Transverse colon (tissue), 4 donors: ENCODE data around the gene HHIP. TPM values are rescaled to one million over a fixed set of nuclear protein-coding genes. Genes with fewer than 3 reads are reported as not detected.

ENCODE experiments used
- DNase-seq: peaks from one replicate; pipeline ENCODE4 v3.0.0-alpha.2; 2019
- H3K27ac ChIP-seq, 4 donors: fragments of 200-600 bp; sonication (generic); 2 replicates each; pipeline ENCODE4 v1.5.1; 2016 to 2018; ENCODE audit warnings: inconsistent platforms in 4 of 4
- H3K27me3 ChIP-seq: fragments of 200-600 bp; sonication (generic); 2 replicates; pipeline ENCODE4 v1.5.1; 2017; ENCODE audit warnings: inconsistent platforms
- H3K36me3 ChIP-seq, 4 donors: fragments of 200-600 bp; sonication (generic); 2 replicates each; pipeline ENCODE4 v1.5.1; 2017 to 2019; ENCODE audit warnings: inconsistent platforms in 4 of 4
- H3K4me1 ChIP-seq, 4 donors: fragments of 200-600 bp; sonication (generic); 2 replicates each; pipeline ENCODE4 v1.5.1; 2017 to 2020; ENCODE audit warnings: inconsistent platforms in 4 of 4
- H3K4me3 ChIP-seq, 4 donors: fragments of 200-600 bp; sonication (generic); 1 replicate in 1 of 4; 2 replicates in 3 of 4; pipeline versions ENCODE4 v1.5.1 to v1.6.1; 2017 to 2019; ENCODE audit warnings: inconsistent platforms in 4 of 4
- H3K9me3 ChIP-seq, 2 donors: fragments of 200-600 bp; sonication (generic); 2 replicates each; pipeline ENCODE4 v1.5.1; 2017 to 2019; ENCODE audit warnings: inconsistent platforms in 2 of 2
- CTCF ChIP-seq, 5 experiments: fragments of 200-600 bp in 3 of 5; fragments of 450-650 bp in 2 of 5; sonication (generic) in 3 of 5; IDR thresholded peaks; 1 replicate in 2 of 5; 2 replicates in 3 of 5; pipeline ENCODE4 v1.5.1; 2016 to 2017; ENCODE audit warnings: antibody characterized with exemption in 5 of 5, inconsistent platforms in 3 of 5, mild to moderate bottlenecking in 2 of 5, moderate library complexity in 1 of 5
- EP300 ChIP-seq: sonication (generic); formaldehyde crosslinking; IDR thresholded peaks from one replicate; pipeline ENCODE4 v1.6.1; 2017; ENCODE audit warnings: antibody characterized with exemption, low read depth
- POLR2A ChIP-seq: fragments of 450-650 bp; IDR thresholded peaks from one replicate; pipeline ENCODE4 v1.6.1; 2016; ENCODE audit warnings: antibody characterized with exemption, mild to moderate bottlenecking, moderate library complexity
- POLR2AphosphoS5 ChIP-seq, 3 donors: sonication (generic); formaldehyde crosslinking; IDR thresholded peaks; one replicate each; pipeline ENCODE4 v1.6.1; 2016; ENCODE audit warnings: antibody characterized with exemption in 3 of 3
- WGBS, 2 donors: methylation state at CpG; one replicate each; pipeline ENCODE4 v1.1.5; 2018; ENCODE audit warnings: low coverage in 1 of 2; 5-methylcytosine and 5-hydroxymethylcytosine counted together
- in situ Hi-C, 4 donors: fragments of 200-750 bp; cut with MboI; loops; one replicate each; pipeline versions ENCODE4 v1.15.0 to v1.15.1; 2017; ENCODE audit warnings: low sequenced_read_pairs in 3 of 4, low pct_ligation_motif_present in 1 of 4, low pct_unique_long_range_greater_than_20kb in 1 of 4
- intact Hi-C: fragments of 100-400 bp; cut with DNase I; formaldehyde crosslinking; loops from one replicate; pipeline ENCODE4 v1.15.1; 2023; ENCODE audit warnings: low total_unique reads
- total RNA-seq, 4 donors: library from RNA; depleted of rRNA; stranded (reverse); fragments of >200 nt; gene quantifications; one replicate each; pipeline ENCODE4 v1.1.0, GENCODE V29; 2016

Gene HHIP
- total RNA-seq, 4 donors from 2014 or later = 0.20 to 5.9 (median 3.3) TPM

- H3K36me3 ChIP-seq = no peaks in the 10 kb centered on the region
- no peaks in the 10 kb centered on the region for H3K9me3 ChIP-seq
- WGBS, 2 donors = 75 to 86% methylated on average over 4 of the region's 4 CpGs
- H3K27ac ChIP-seq = no peak overlapping the region
- intact Hi-C loops = no loop called here
- H3K4me1 ChIP-seq = peaks cover 0 to 14% (median 4%) of the 10 kb centered on the region in 4 donors
- in situ Hi-C loops = no loop called here
- DNase-seq = no peak
- no peaks in the 10 kb centered on the region for H3K27me3 ChIP-seq
- no peak for TF ChIP-seq POLR2A
- no peak for TF ChIP-seq POLR2AphosphoS5 (IDR thresholded peaks at IDR 0.05)
- TF ChIP-seq CTCF (IDR thresholded peaks at IDR 0.05) = no peak
- no peak for TF ChIP-seq EP300
- H3K4me3 ChIP-seq = no peak overlapping the region
These were observed 65.9 kb downstream of the HHIP start for GRCh38 chr4:144711700-144712456.

GRCh38 chr4:144712775-144713174 is 66.8 kb downstream of the HHIP start:
- intact Hi-C loops = no loop called here
- Histone ChIP-seq H3K36me3 (no peaks in the 10 kb centered on the region), H3K4me3 (no peak overlapping the region), H3K9me3 (no peaks in the 10 kb centered on the region), H3K4me1 (peaks cover 0 to 14% (median 4%) of the 10 kb centered on the region in 4 donors), H3K27me3 (no peaks in the 10 kb centered on the region), H3K27ac (no peak overlapping the region)
- WGBS, 2 donors = 64 to 66% methylated on average over 3 of the region's 3 CpGs
- DNase-seq = no peak
- in situ Hi-C loops = no loop called here
- no peak for TF ChIP-seq EP300

- peaks cover 0 to 9% (median 4%) of the 10 kb centered on the region in 4 donors for H3K4me1 ChIP-seq
- no peak for TF ChIP-seq CTCF (IDR thresholded peaks at IDR 0.05)
- TF ChIP-seq EP300 = no peak
- TF ChIP-seq POLR2AphosphoS5 (IDR thresholded peaks at IDR 0.05) = no peak
- TF ChIP-seq POLR2A = no peak
- 91 to 94% methylated on average over 3 of the region's 3 CpGs for WGBS, 2 donors
- intact Hi-C loops = no loop called here
- in situ Hi-C loops = no loop called here
- DNase-seq = no peak
- no peaks in the 10 kb centered on the region for H3K36me3 ChIP-seq
- no peak overlapping the region for H3K4me3 ChIP-seq
- H3K9me3 ChIP-seq = no peaks in the 10 kb centered on the region
- H3K27me3 ChIP-seq = no peaks in the 10 kb centered on the region
- no peak overlapping the region for H3K27ac ChIP-seq
These were observed 68.2 kb downstream of the HHIP start for GRCh38 chr4:144714166-144714565.

GRCh38 chr4:144715230-144715629 is 69.3 kb downstream of the HHIP start:
- intact Hi-C loops (no loop called here), in situ Hi-C loops (no loop called here)
- 79 to 93% methylated on average over 2 of the region's 2 CpGs for WGBS, 2 donors

More at GRCh38 chr4:144715230-144715629, 69.3 kb downstream of the HHIP start:
- Histone ChIP-seq H3K36me3 (no peaks in the 10 kb centered on the region), H3K27me3 (no peaks in the 10 kb centered on the region), H3K9me3 (no peaks in the 10 kb centered on the region), H3K4me1 (no peaks in the 10 kb centered on the region), H3K27ac (no peak overlapping the region), H3K4me3 (no peak overlapping the region)
- DNase-seq = no peak
- TF ChIP-seq POLR2A (no peak), EP300 (no peak), POLR2AphosphoS5 (IDR thresholded peaks at IDR 0.05) (no peak), CTCF (IDR thresholded peaks at IDR 0.05) (no peak)
